Activated CD4-positive, CD25-positive, alpha-beta regulatory T cell (primary cell): Measurements from ENCODE around the gene IGFBP3.

ENCODE experiments used
- DNase-seq, 4 experiments: peaks; one replicate each; lab custom pipeline; 2025; lab: John Stamatoyannopoulos, UW

The IGFBP3 gene

GRCh38 chr7:45891462-45892402 lies 29.3 kb downstream of the IGFBP3 start:
- no peak for DNase-seq

- no peak for DNase-seq
Observed at GRCh38 chr7:45890902-45891461, 30.1 kb downstream of the IGFBP3 start.

- DNase-seq, result no peak
Observed at GRCh38 chr7:45890125-45890901, 30.8 kb downstream of the IGFBP3 start.

- DNase-seq, result no peak
Observed at GRCh38 chr7:45889367-45890067, 31.6 kb downstream of the IGFBP3 start.

- DNase-seq, result no peak
Observed at GRCh38 chr7:45888993-45889366, 32.1 kb downstream of the IGFBP3 start.

GRCh38 chr7:45888185-45888992 lies 32.7 kb downstream of the IGFBP3 start, which contains the start of gene IGFBP1:
IGFBP1 (plus strand) TSS chr7:45888488; CDS start chr7:45888653, 165 bp downstream.
- DNase-seq, result no peak

GRCh38 chr7:45886931-45887667 lies 34.0 kb downstream of the IGFBP3 start:
- no peak for DNase-seq

GRCh38 chr7:45885264-45885882 lies 35.7 kb downstream of the IGFBP3 start:
- no peak for DNase-seq

GRCh38 chr7:45884136-45884535 lies 36.9 kb downstream of the IGFBP3 start:
- DNase-seq, result no peak

- DNase-seq, result no peak
Observed at GRCh38 chr7:45882465-45882810, 38.6 kb downstream of the IGFBP3 start.

- DNase-seq, result no peak
Observed at GRCh38 chr7:45881759-45882464, 39.2 kb downstream of the IGFBP3 start.

- DNase-seq, result no peak
Observed at GRCh38 chr7:45881280-45881758, 39.8 kb downstream of the IGFBP3 start.

- DNase-seq, result no peak
Observed at GRCh38 chr7:45880433-45880860, 40.6 kb downstream of the IGFBP3 start.

GRCh38 chr7:45878457-45879144 lies 42.5 kb downstream of the IGFBP3 start:
- no peak for DNase-seq

GRCh38 chr7:45876519-45876918 lies 44.6 kb downstream of the IGFBP3 start:
- DNase-seq, result no peak

- no peak for DNase-seq
Observed at GRCh38 chr7:45874408-45875131, 46.5 kb downstream of the IGFBP3 start.

- DNase-seq, result no peak
Observed at GRCh38 chr7:45873355-45873754, 47.7 kb downstream of the IGFBP3 start.

- no peak for DNase-seq
Observed at GRCh38 chr7:45873035-45873354, 48.1 kb downstream of the IGFBP3 start, which contains the start of gene CCDC201. CCDC201 (minus strand) TSS chr7:45873082; CDS start chr7:45873007, 75 bp downstream.
